Muscle layer of duodenum (tissue), 2 donors: ENCODE measurements around the gene NLGN4Y.

ENCODE experiments used
- H3K27ac ChIP-seq: one replicate; pipeline ENCODE4 v1.7.0; 2013; ENCODE audit warnings: mild to moderate bottlenecking, low read length
- H3K27me3 ChIP-seq: one replicate; pipeline ENCODE4 v1.7.0; 2013; ENCODE audit warnings: low read depth, mild to moderate bottlenecking, control low read depth, low read length
- H3K36me3 ChIP-seq, 2 donors: one replicate each; pipeline ENCODE4 v1.7.0; 2013; ENCODE audit warnings: low read length in 2 of 2, control low read depth in 1 of 2, mild to moderate bottlenecking in 1 of 2; ENCODE audit not compliant: insufficient read depth in 2 of 2, control insufficient read depth in 1 of 2
- H3K4me1 ChIP-seq, 2 donors: one replicate each; pipeline ENCODE4 v1.7.0; 2013; ENCODE audit warnings: low read length in 2 of 2, mild to moderate bottlenecking in 2 of 2, control low read depth in 1 of 2, moderate library complexity in 1 of 2; ENCODE audit not compliant: insufficient read depth in 2 of 2, control insufficient read depth in 1 of 2
- H3K4me3 ChIP-seq, 2 donors: one replicate each; pipeline ENCODE4 v1.7.0; 2013; ENCODE audit warnings: low read length in 2 of 2, low read depth in 1 of 2, mild to moderate bottlenecking in 1 of 2
- H3K9me3 ChIP-seq, 2 donors: one replicate each; pipeline ENCODE4 v1.7.0; 2013; ENCODE audit warnings: low read length in 2 of 2, control low read depth in 1 of 2, mild to moderate bottlenecking in 1 of 2; ENCODE audit not compliant: control insufficient read depth in 1 of 2
- donor health status: healthy.

Gene NLGN4Y

GRCh38 chrY:14679181-14679580 lies 154.9 kb downstream of the NLGN4Y start:
- H3K27ac ChIP-seq: no peak overlapping the region
- no peaks in the 10 kb centered on the region for H3K9me3 ChIP-seq
- no peaks in the 10 kb centered on the region for H3K4me1 ChIP-seq

GRCh38 chrY:14694543-14694942 lies 170.2 kb downstream of the NLGN4Y start:
- Histone ChIP-seq H3K36me3 (no peaks in the 10 kb centered on the region), H3K4me1 (no peaks in the 10 kb centered on the region), H3K9me3 (no peaks in the 10 kb centered on the region), H3K27me3 (no peaks in the 10 kb centered on the region), H3K27ac (no peak overlapping the region), H3K4me3 (no peak overlapping the region)

More at GRCh38 chrY:14679181-14679580, 154.9 kb downstream of the NLGN4Y start:
- no peaks in the 10 kb centered on the region for H3K27me3 ChIP-seq
- H3K36me3 ChIP-seq: no peaks in the 10 kb centered on the region
- no peak overlapping the region for H3K4me3 ChIP-seq

GRCh38 chrY:14708158-14708557 lies 183.8 kb downstream of the NLGN4Y start:
- Histone ChIP-seq H3K27me3 (no peaks in the 10 kb centered on the region), H3K36me3 (no peaks in the 10 kb centered on the region), H3K4me1 (no peaks in the 10 kb centered on the region), H3K9me3 (no peaks in the 10 kb centered on the region), H3K27ac (no peak overlapping the region), H3K4me3 (no peak overlapping the region)

- no peaks in the 10 kb centered on the region for H3K9me3 ChIP-seq
- no peaks in the 10 kb centered on the region for H3K4me1 ChIP-seq
- H3K27ac ChIP-seq: no peak overlapping the region
- no peak overlapping the region for H3K4me3 ChIP-seq
- H3K36me3 ChIP-seq: no peaks in the 10 kb centered on the region
- H3K27me3 ChIP-seq: no peaks in the 10 kb centered on the region
These were observed 217.3 kb downstream of the NLGN4Y start for GRCh38 chrY:14741596-14741995.

- Histone ChIP-seq H3K27me3 (no peaks in the 10 kb centered on the region), H3K27ac (no peak overlapping the region), H3K36me3 (no peaks in the 10 kb centered on the region), H3K9me3 (no peaks in the 10 kb centered on the region), H3K4me1 (no peaks in the 10 kb centered on the region), H3K4me3 (no peak overlapping the region)
These were observed 224.0 kb downstream of the NLGN4Y start for GRCh38 chrY:14748329-14748728.

- Histone ChIP-seq H3K4me1 (no peaks in the 10 kb centered on the region), H3K27me3 (no peaks in the 10 kb centered on the region), H3K27ac (no peak overlapping the region), H3K36me3 (no peaks in the 10 kb centered on the region), H3K4me3 (no peak overlapping the region), H3K9me3 (no peaks in the 10 kb centered on the region)
These were observed 231.2 kb downstream of the NLGN4Y start for GRCh38 chrY:14755571-14755970.

- Histone ChIP-seq H3K4me3 (no peak overlapping the region), H3K4me1 (no peaks in the 10 kb centered on the region), H3K27ac (no peak overlapping the region), H3K36me3 (no peaks in the 10 kb centered on the region), H3K27me3 (no peaks in the 10 kb centered on the region), H3K9me3 (no peaks in the 10 kb centered on the region)
These were observed 238.6 kb downstream of the NLGN4Y start for GRCh38 chrY:14762903-14763302.

GRCh38 chrY:14763600-14763999 lies 239.3 kb downstream of the NLGN4Y start:
- H3K4me3 ChIP-seq: no peak overlapping the region
- H3K4me1 ChIP-seq: no peaks in the 10 kb centered on the region
- H3K36me3 ChIP-seq: no peaks in the 10 kb centered on the region
- H3K9me3 ChIP-seq: no peaks in the 10 kb centered on the region
- H3K27ac ChIP-seq: no peak overlapping the region
- H3K27me3 ChIP-seq: no peaks in the 10 kb centered on the region

GRCh38 chrY:14778208-14778607 lies 253.9 kb downstream of the NLGN4Y start:
- no peak overlapping the region for H3K27ac ChIP-seq
- peaks cover 0 to 4% of the 10 kb centered on the region in 2 donors for H3K36me3 ChIP-seq

GRCh38 chrY:14793104-14793503 lies 268.8 kb downstream of the NLGN4Y start:
- Histone ChIP-seq H3K27ac (no peak overlapping the region), H3K4me1 (no peaks in the 10 kb centered on the region), H3K4me3 (no peak overlapping the region), H3K9me3 (no peaks in the 10 kb centered on the region), H3K36me3 (no peaks in the 10 kb centered on the region), H3K27me3 (no peaks in the 10 kb centered on the region)

More at GRCh38 chrY:14778208-14778607, 253.9 kb downstream of the NLGN4Y start:
- Histone ChIP-seq H3K4me1 (no peaks in the 10 kb centered on the region), H3K27me3 (no peaks in the 10 kb centered on the region), H3K4me3 (no peak overlapping the region), H3K9me3 (no peaks in the 10 kb centered on the region)

GRCh38 chrY:14793674-14794073 lies 269.3 kb downstream of the NLGN4Y start:
- Histone ChIP-seq H3K4me3 (no peak overlapping the region), H3K36me3 (no peaks in the 10 kb centered on the region), H3K27me3 (no peaks in the 10 kb centered on the region), H3K9me3 (no peaks in the 10 kb centered on the region), H3K4me1 (no peaks in the 10 kb centered on the region), H3K27ac (no peak overlapping the region)

GRCh38 chrY:14798010-14798409 lies 273.7 kb downstream of the NLGN4Y start:
- H3K36me3 ChIP-seq: no peaks in the 10 kb centered on the region
- H3K27me3 ChIP-seq: no peaks in the 10 kb centered on the region
- no peaks in the 10 kb centered on the region for H3K4me1 ChIP-seq
- no peaks in the 10 kb centered on the region for H3K9me3 ChIP-seq
- no peak overlapping the region for H3K27ac ChIP-seq
- no peak overlapping the region for H3K4me3 ChIP-seq
